HCT116 (cell line): ENCODE results near the gene NR4A1. TPM values are rescaled to one million over a fixed set of nuclear protein-coding genes. Genes with fewer than 3 reads are reported as not detected.

Source experiments
- ATAC-seq: fragments of 200-7000 bp; cut with Tn5 transposase; 2 replicates; pipeline ENCODE4 v1.9.1; 2020; ENCODE audit warnings: mild to moderate bottlenecking, moderate library complexity
- BruUV-seq: library from RNA; stranded (reverse); fragments of 400-500 nt; replicated peaks from 2 replicates; lab custom pipeline; 2021; lab: Mats Ljungman, UMichigan
- CTCF ChIA-PET: fragments of 300-600 bp; sonication (Branson Sonifier 250); formaldehyde crosslinking; loops from one replicate; lab custom pipeline; 2021; ENCODE audit warnings: antibody characterized with exemption; lab: Charles Lee
- POLR2A ChIA-PET: fragments of 300-600, 350-600 bp; sonication (Branson Sonifier 250); formaldehyde crosslinking; loops from one replicate; lab custom pipeline; 2021; ENCODE audit warnings: antibody characterized with exemption; lab: Charles Lee
- RAD21 ChIA-PET, 2 experiments: fragments of 300-600 bp; sonication (Branson Sonifier 250); formaldehyde crosslinking; loops; one replicate each; lab custom pipeline; 2023; ENCODE audit warnings: low total read pairs in 2 of 2; ENCODE audit not compliant: uncharacterized antibody in 2 of 2, unreplicated experiment in 2 of 2, low non-redundant PET in 1 of 2; lab: Charles Lee
- DNase-seq: peaks from one replicate; pipeline ENCODE4 v3.0.0-alpha.2; 2010; ENCODE audit warnings: low read depth, low spot score
- H2AFZ ChIP-seq: fragments of 200-600 bp; shearing (Covaris generic), sonication (generic); 2 replicates; pipeline ENCODE4 v1.6.1; 2017; ENCODE audit warnings: low read depth, mixed run types, mixed read lengths, antibody characterized with exemption, low read length; ENCODE audit not compliant: poor library complexity, severe bottlenecking
- H3K27ac ChIP-seq: 2 replicates; pipeline ENCODE4 v1.5.1; 2012; ENCODE audit warnings: low read depth, low read length
- H3K27me3 ChIP-seq: fragments of 200-600 bp; sonication (generic); 2 replicates; pipeline ENCODE4 v1.6.1; 2016; ENCODE audit warnings: mixed run types, low read length, mixed read lengths; ENCODE audit not compliant: insufficient read depth
- H3K36me3 ChIP-seq, 2 experiments: fragments of 200-500 bp in 1 of 2; fragments of 200-600 bp in 1 of 2; sonication (Bioruptor generic) in 1 of 2; sonication (generic) in 1 of 2; 2 replicates each; pipeline versions ENCODE4 v1.5.1 to v1.6.1; 2014 to 2016; ENCODE audit warnings: low read length in 2 of 2, inconsistent platforms in 1 of 2, mixed read lengths in 1 of 2, mixed run types in 1 of 2; ENCODE audit not compliant: insufficient read depth in 2 of 2, control insufficient read depth in 1 of 2
- H3K4me1 ChIP-seq, 2 experiments: fragments of 200-600 bp in 1 of 2; sonication (generic) in 1 of 2; 2 replicates each; pipeline versions ENCODE4 v1.5.1 to v1.6.1; 2012 to 2017; ENCODE audit warnings: low read length in 2 of 2, inconsistent platforms in 1 of 2, mild to moderate bottlenecking in 1 of 2, mixed read lengths in 1 of 2, mixed run types in 1 of 2, moderate library complexity in 1 of 2; ENCODE audit not compliant: insufficient read depth in 2 of 2, control insufficient read depth in 1 of 2
- H3K4me2 ChIP-seq: fragments of 200-600 bp; sonication (generic); 2 replicates; pipeline ENCODE4 v1.6.1; 2017; ENCODE audit warnings: mixed run types, low read length, mixed read lengths
- H3K4me3 ChIP-seq, 2 experiments: fragments of 200-600 bp in 1 of 2; sonication (generic) in 1 of 2; replicated peaks in 1 of 2; 2 replicates each; pipeline ENCODE4 v1.5.1; 2011 to 2016; ENCODE audit warnings: low read length in 2 of 2, control low read depth in 1 of 2, low read depth in 1 of 2, mild to moderate bottlenecking in 1 of 2, mixed read lengths in 1 of 2, mixed run types in 1 of 2
- H3K79me2 ChIP-seq: fragments of 200-600 bp; sonication (generic); 2 replicates; pipeline ENCODE4 v1.6.1; 2017; ENCODE audit warnings: mild to moderate bottlenecking, mixed run types, low read length, moderate library complexity, mixed read lengths; ENCODE audit not compliant: insufficient read depth
- H3K9ac ChIP-seq: fragments of 200-600 bp; sonication (generic); 2 replicates; pipeline ENCODE4 v1.6.1; 2016; ENCODE audit warnings: low read length, mixed read lengths
- H3K9me2 ChIP-seq: fragments of 200-600 bp; sonication (generic), shearing (Covaris generic); 2 replicates; pipeline ENCODE4 v1.6.1; 2017; ENCODE audit warnings: mixed run types, mild to moderate bottlenecking, moderate library complexity; ENCODE audit not compliant: insufficient read depth
- H3K9me3 ChIP-seq, 2 experiments: fragments of 200-500 bp in 1 of 2; fragments of 200-600 bp in 1 of 2; sonication (Bioruptor generic) in 1 of 2; sonication (generic) in 1 of 2; 2 replicates each; pipeline ENCODE4 v1.6.1; 2014 to 2017; ENCODE audit warnings: low read length in 2 of 2, mixed read lengths in 2 of 2, inconsistent platforms in 1 of 2, low read depth in 1 of 2, mild to moderate bottlenecking in 1 of 2, mixed run types in 1 of 2, moderate library complexity in 1 of 2; ENCODE audit not compliant: control insufficient read depth in 1 of 2, insufficient read depth in 1 of 2
- H4K20me1 ChIP-seq: fragments of 200-600 bp; sonication (generic), shearing (Covaris generic); 2 replicates; pipeline ENCODE4 v1.6.1; 2017; ENCODE audit warnings: mixed run types, mild to moderate bottlenecking, moderate library complexity; ENCODE audit not compliant: insufficient read depth
- ATF3 ChIP-seq: IDR thresholded peaks from 2 replicates; pipeline ENCODE4 v1.6.1; 2012
- ELF1 ChIP-seq: IDR thresholded peaks from 2 replicates; pipeline ENCODE4 v1.6.1; 2012; ENCODE audit warnings: low read depth, borderline replicate concordance
- EZH2phosphoT487 ChIP-seq: fragments of 200-600 bp; IDR thresholded peaks from 2 replicates; pipeline ENCODE4 v1.6.1; 2018; ENCODE audit warnings: antibody characterized with exemption, borderline replicate concordance
- MAX ChIP-seq: IDR thresholded peaks from 2 replicates; pipeline ENCODE4 v1.6.1; 2012
- POLR2A ChIP-seq: IDR thresholded peaks from 2 replicates; pipeline ENCODE4 v1.7.0; 2011; ENCODE audit warnings: borderline replicate concordance; ENCODE audit not compliant: insufficient read depth, insufficient read length; ENCODE audit errors: extremely low read depth
- POLR2AphosphoS5 ChIP-seq: IDR thresholded peaks from 2 replicates; pipeline ENCODE4 v1.6.1; 2011; ENCODE audit warnings: mild to moderate bottlenecking, low read depth, low read length, moderate library complexity
- RAD21 ChIP-seq: IDR thresholded peaks from 2 replicates; pipeline ENCODE4 v1.6.1; 2012; ENCODE audit warnings: low read depth, mild to moderate bottlenecking
- SIN3A ChIP-seq: IDR thresholded peaks from 2 replicates; pipeline ENCODE4 v1.6.1; 2012; ENCODE audit warnings: low read depth
- SRF ChIP-seq: IDR thresholded peaks from 2 replicates; pipeline ENCODE4 v1.6.1; 2012; ENCODE audit warnings: low read depth
- TCF7L2 ChIP-seq: IDR thresholded peaks from 2 replicates; pipeline ENCODE4 v1.7.0; 2011; ENCODE audit warnings: borderline replicate concordance, inconsistent platforms; ENCODE audit not compliant: insufficient read depth, insufficient read length; ENCODE audit errors: extremely low read depth
- YY1 ChIP-seq: IDR thresholded peaks from 2 replicates; pipeline ENCODE4 v1.6.1; 2011; ENCODE audit warnings: low read length, low read depth, moderate library complexity, mild to moderate bottlenecking; ENCODE audit not compliant: insufficient replicate concordance; ENCODE audit errors: extremely low read depth
- ZFX ChIP-seq: fragments of 450-650 bp; IDR thresholded peaks from 2 replicates; pipeline ENCODE4 v1.6.1; 2017
- ZNF274 ChIP-seq: fragments of 200-500 bp; sonication (Bioruptor generic); IDR thresholded peaks from 2 replicates; pipeline ENCODE4 v1.6.1; 2014; ENCODE audit warnings: mild to moderate bottlenecking, low read depth, low read length, inconsistent platforms
- intact Hi-C: fragments of 100-400 bp; cut with micrococcal nuclease; formaldehyde crosslinking; loops from 2 replicates; pipeline ENCODE4 v1.10.0; 2022
- total RNA-seq: library from RNA; stranded (reverse); gene quantifications from one replicate; pipeline ENCODE4 v1.2.1, GENCODE V29; 2021; ENCODE audit not compliant: unreplicated experiment
- TF ChIP-seq, protein P1 (sequence below): IDR thresholded peaks from 2 replicates; pipeline ENCODE4 v1.6.1; 2011; ENCODE audit warnings: mild to moderate bottlenecking, low read length, moderate library complexity; ENCODE audit not compliant: insufficient replicate concordance; ENCODE audit errors: extremely low read depth

Gene NR4A1
- total RNA-seq, 1 experiment from 2014 or later, result 35.3 TPM

DNA sequence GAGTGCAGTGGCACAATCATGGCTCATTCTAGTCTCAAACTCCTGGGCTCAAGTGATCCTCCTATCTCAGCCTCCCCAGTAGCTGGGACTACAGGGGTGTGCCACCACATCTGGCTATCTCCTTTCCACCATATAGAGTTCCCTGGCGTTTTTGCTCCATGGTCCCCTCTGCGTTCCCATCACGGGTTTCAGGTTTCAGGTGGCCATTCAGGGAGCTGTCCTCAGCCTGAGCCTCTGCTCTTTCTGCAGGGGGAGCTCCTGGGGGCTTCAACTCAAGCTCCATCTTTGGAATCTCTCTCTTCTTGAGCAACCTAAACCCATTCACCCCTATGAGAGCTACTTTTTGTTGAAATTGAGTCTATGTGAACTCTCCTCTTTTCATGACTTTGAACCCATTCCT, 39.8 kb downstream of the NR4A1 start:
- ChIA-PET RAD21 (interaction anchor here in 1 of 2 experiments (0.6 kb wide), 1 partner anchor 29 kb away, joined by 4 read pairs; no protein-coding TSS in a partner anchor), POLR2A (no interaction called here), CTCF (interaction anchor here (1.2 to 1.4 kb wide), 2 partner anchors 8 to 66 kb away, joined by 4 to 7 read pairs; no protein-coding TSS in a partner anchor)
- no peaks in the 10 kb centered on the region for H4K20me1 ChIP-seq
- H3K36me3 ChIP-seq, result no peaks in the 10 kb centered on the region
- H3K9ac ChIP-seq, result no peak overlapping the region
- H3K27ac ChIP-seq, result no peak overlapping the region
- no peak overlapping the region for H2AFZ ChIP-seq
- no peak overlapping the region for H3K4me3 ChIP-seq
- H3K4me1 ChIP-seq, result peaks cover 7 to 10% of the 10 kb centered on the region in 2 experiments
- DNase-seq (no peak), ATAC-seq (no peak)
- TF ChIP-seq RAD21 (no peak), EZH2phosphoT487 (no peak), MAX (no peak), ZNF274 (no peak), YY1 (no peak), ELF1 (no peak), SRF (no peak)
- H3K9me3 ChIP-seq, result no peaks in the 10 kb centered on the region
- peaks cover 27% of the 10 kb centered on the region for H3K27me3 ChIP-seq
- H3K79me2 ChIP-seq, result no peaks in the 10 kb centered on the region
- no TSS peak for BruUV-seq
- H3K4me2 ChIP-seq, result no peak overlapping the region
- intact Hi-C loops, result no loop called here
- no peaks in the 10 kb centered on the region for H3K9me2 ChIP-seq

GRCh38 chr12:52091869-52092268, 40.6 kb downstream of the NR4A1 start:
- no TSS peak for BruUV-seq
- Histone ChIP-seq H3K4me1 (peaks cover 7 to 10% of the 10 kb centered on the region in 2 experiments), H3K79me2 (no peaks in the 10 kb centered on the region), H3K9me3 (no peaks in the 10 kb centered on the region), H3K27me3 (peaks cover 27% of the 10 kb centered on the region), H3K27ac (no peak overlapping the region), H3K9ac (no peak overlapping the region), H4K20me1 (no peaks in the 10 kb centered on the region), H2AFZ (peak overlapping the region; percentile 29), H3K9me2 (no peaks in the 10 kb centered on the region), H3K4me2 (peak overlapping the region; percentile 29), H3K36me3 (no peaks in the 10 kb centered on the region), H3K4me3 (no peak overlapping the region)
- RAD21 ChIA-PET, result no interaction called here
- DNase-seq (peak; percentile 28), ATAC-seq (peak; percentile 89)
- TF ChIP-seq EZH2phosphoT487 (no peak), ATF3 (no peak), POLR2AphosphoS5 (no peak), ZNF274 (no peak), TCF7L2 (no peak), YY1 (no peak), SRF (no peak), ZFX (no peak), POLR2A (no peak), ELF1 (no peak), SIN3A (no peak)
- TF ChIP-seq, protein P1, sequence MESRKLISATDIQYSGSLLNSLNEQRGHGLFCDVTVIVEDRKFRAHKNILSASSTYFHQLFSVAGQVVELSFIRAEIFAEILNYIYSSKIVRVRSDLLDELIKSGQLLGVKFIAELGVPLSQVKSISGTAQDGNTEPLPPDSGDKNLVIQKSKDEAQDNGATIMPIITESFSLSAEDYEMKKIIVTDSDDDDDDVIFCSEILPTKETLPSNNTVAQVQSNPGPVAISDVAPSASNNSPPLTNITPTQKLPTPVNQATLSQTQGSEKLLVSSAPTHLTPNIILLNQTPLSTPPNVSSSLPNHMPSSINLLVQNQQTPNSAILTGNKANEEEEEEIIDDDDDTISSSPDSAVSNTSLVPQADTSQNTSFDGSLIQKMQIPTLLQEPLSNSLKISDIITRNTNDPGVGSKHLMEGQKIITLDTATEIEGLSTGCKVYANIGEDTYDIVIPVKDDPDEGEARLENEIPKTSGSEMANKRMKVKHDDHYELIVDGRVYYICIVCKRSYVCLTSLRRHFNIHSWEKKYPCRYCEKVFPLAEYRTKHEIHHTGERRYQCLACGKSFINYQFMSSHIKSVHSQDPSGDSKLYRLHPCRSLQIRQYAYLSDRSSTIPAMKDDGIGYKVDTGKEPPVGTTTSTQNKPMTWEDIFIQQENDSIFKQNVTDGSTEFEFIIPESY, result no peak
- CTCF ChIA-PET, result interaction anchor here (1.2 to 1.4 kb wide), 2 partner anchors 9 to 67 kb away, joined by 4 to 7 read pairs; no protein-coding TSS in a partner anchor
- intact Hi-C loops, result no loop called here
- POLR2A ChIA-PET, result no interaction called here
